Ectodermal cell (in vitro differentiated cells): ENCODE measurements around the gene BANK1. TPM values are rescaled to one million over a fixed set of nuclear protein-coding genes. Genes with fewer than 3 reads are reported as not detected.

Experiments used
- H3K27ac ChIP-seq: 2 replicates; pipeline ENCODE4 v1.7.0; 2013; ENCODE audit warnings: mild to moderate bottlenecking, low read depth, low read length; ENCODE audit not compliant: insufficient read depth, poor library complexity, severe bottlenecking
- H3K27me3 ChIP-seq: 2 replicates; pipeline ENCODE4 v1.7.0; 2013; ENCODE audit warnings: mild to moderate bottlenecking, low read length; ENCODE audit not compliant: insufficient read depth, control insufficient read depth, poor library complexity, severe bottlenecking
- H3K36me3 ChIP-seq: one replicate; pipeline ENCODE4 v1.7.0; 2013; ENCODE audit warnings: low read length; ENCODE audit not compliant: control insufficient read depth, insufficient read depth
- H3K4me1 ChIP-seq: one replicate; pipeline ENCODE4 v1.7.0; 2013; ENCODE audit warnings: low read length; ENCODE audit not compliant: control insufficient read depth, insufficient read depth
- H3K4me3 ChIP-seq: 2 replicates; pipeline ENCODE4 v1.7.0; 2013; ENCODE audit warnings: low read depth, low read length, control low read depth; ENCODE audit not compliant: insufficient read depth
- H3K9me3 ChIP-seq: 2 replicates; pipeline ENCODE4 v1.7.0; 2013; ENCODE audit warnings: mild to moderate bottlenecking, low read length, moderate library complexity; ENCODE audit not compliant: control insufficient read depth
- WGBS, 2 experiments: methylation state at CpG; one replicate each; pipeline ENCODE4 v1.1.7; 2013; ENCODE audit warnings: missing lambda C conversion rate in 2 of 2; 5-methylcytosine and 5-hydroxymethylcytosine counted together
- polyA plus RNA-seq, 4 experiments: library from polyadenylated mRNA; stranded (reverse); fragments of 50-300 nt; gene quantifications; one replicate each; pipeline ENCODE4 v1.2.3, GENCODE V29; 2013

BANK1 gene
- 0.80 TPM for polyA plus RNA-seq (2013, experiment 1 of 4)
- polyA plus RNA-seq (2013, experiment 2 of 4), result 0.28 TPM
- polyA plus RNA-seq (2013, experiment 3 of 4), result 0.53 TPM
- polyA plus RNA-seq (2013, experiment 4 of 4), result 0.32 TPM

- Histone ChIP-seq H3K9me3 (no peaks in the 10 kb centered on the region), H3K36me3 (no peaks in the 10 kb centered on the region), H3K4me1 (peaks cover 4% of the 10 kb centered on the region), H3K27me3 (no peaks in the 10 kb centered on the region), H3K27ac (no peak within 1 kb of the TSS), H3K4me3 (peak within 1 kb of the TSS; percentile 39)
- WGBS, 2 experiments, result 21 to 26% methylated on average over 44 of the region's 44 CpGs
Measured at GRCh38 chr4:101790521-101791181, at the start of gene BANK1. Gene BANK1, plus strand, starts transcription at chr4:101790730. Its CDS starts 151 bp downstream, at chr4:101790881.

- Histone ChIP-seq H3K4me1 (no peaks in the 10 kb centered on the region), H3K36me3 (no peaks in the 10 kb centered on the region), H3K27ac (no peak overlapping the region), H3K9me3 (no peaks in the 10 kb centered on the region), H3K27me3 (no peaks in the 10 kb centered on the region), H3K4me3 (no peak overlapping the region)
- 33% methylated on average over 2 of the region's 2 CpGs; no CpG with 5 or more reads in 1 of the 2 experiments for WGBS, 2 experiments
Measured at GRCh38 chr4:101753721-101754120, 36.8 kb upstream of the BANK1 start.

- no peaks in the 10 kb centered on the region for H3K4me1 ChIP-seq
- no peaks in the 10 kb centered on the region for H3K36me3 ChIP-seq
- no peak overlapping the region for H3K27ac ChIP-seq
- WGBS, 2 experiments, result 0 to 50% methylated on average over 1 to 2 of the region's 2 CpGs
- H3K4me3 ChIP-seq, result no peak overlapping the region
- no peaks in the 10 kb centered on the region for H3K9me3 ChIP-seq
- no peaks in the 10 kb centered on the region for H3K27me3 ChIP-seq
Measured at GRCh38 chr4:101756181-101756580, 34.3 kb upstream of the BANK1 start.

DNA sequence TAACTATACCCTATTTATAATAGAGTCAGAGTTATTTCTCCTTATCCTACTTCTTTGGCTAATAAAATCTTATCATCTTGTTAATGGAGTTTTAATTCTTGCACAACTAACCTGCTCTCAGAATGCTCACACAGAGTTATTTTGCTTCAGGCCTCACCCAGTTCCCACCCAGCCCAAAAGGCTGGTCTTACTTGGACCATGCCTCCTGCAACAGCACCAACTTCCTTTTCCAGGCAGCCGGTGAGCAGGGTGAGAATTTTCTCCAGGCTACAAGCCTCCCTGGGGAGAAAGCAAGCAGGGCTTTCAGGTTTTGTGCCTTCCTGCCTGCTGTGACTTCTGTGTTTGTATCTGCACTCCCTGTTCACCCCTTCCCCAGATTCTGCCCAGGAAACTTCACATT is 29.1 kb upstream of the BANK1 start:
- WGBS, 2 experiments, result 29 to 45% methylated on average over 1 of the region's 1 CpG
- Histone ChIP-seq H3K27ac (no peak overlapping the region), H3K36me3 (no peaks in the 10 kb centered on the region), H3K4me1 (no peaks in the 10 kb centered on the region), H3K9me3 (no peaks in the 10 kb centered on the region), H3K27me3 (no peaks in the 10 kb centered on the region), H3K4me3 (no peak overlapping the region)

DNA sequence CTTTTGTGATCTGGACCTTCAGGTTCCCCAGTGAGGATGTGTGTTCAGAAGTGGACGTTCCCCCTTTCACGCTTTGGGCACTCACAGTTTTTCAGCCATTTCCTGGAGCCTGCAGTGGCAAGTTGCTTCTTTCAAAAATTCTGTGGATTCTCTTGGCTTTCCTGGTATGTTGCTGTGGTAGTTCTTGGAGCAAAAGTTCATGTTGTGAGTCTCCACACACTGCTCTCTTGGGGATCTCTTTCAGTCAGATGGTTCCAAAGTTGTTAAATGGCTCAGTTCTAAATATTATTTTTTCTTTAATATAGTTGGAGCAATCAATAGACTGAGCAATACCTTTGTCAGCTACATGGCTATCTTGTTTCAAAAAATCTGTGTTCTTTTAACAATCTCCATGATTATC is 28.5 kb upstream of the BANK1 start:
- H3K36me3 ChIP-seq, result no peaks in the 10 kb centered on the region
- H3K27ac ChIP-seq, result no peak overlapping the region
- no peaks in the 10 kb centered on the region for H3K27me3 ChIP-seq
- WGBS, 2 experiments, result 90 to 94% methylated on average over 2 of the region's 2 CpGs
- no peak overlapping the region for H3K4me3 ChIP-seq
- H3K9me3 ChIP-seq, result no peaks in the 10 kb centered on the region
- H3K4me1 ChIP-seq, result no peaks in the 10 kb centered on the region

- H3K27ac ChIP-seq, result no peak overlapping the region
- no peaks in the 10 kb centered on the region for H3K36me3 ChIP-seq
- no peaks in the 10 kb centered on the region for H3K4me1 ChIP-seq
- H3K9me3 ChIP-seq, result no peaks in the 10 kb centered on the region
- no peaks in the 10 kb centered on the region for H3K27me3 ChIP-seq
- H3K4me3 ChIP-seq, result no peak overlapping the region
- 66 to 68% methylated on average over 2 of the region's 2 CpGs for whole genome bisulfite sequencing, 2 experiments
Measured at GRCh38 chr4:101762534-101762933, 28.0 kb upstream of the BANK1 start.

GRCh38 chr4:101763576-101763975 is 27.0 kb upstream of the BANK1 start:
- Histone ChIP-seq H3K27ac (no peak overlapping the region), H3K9me3 (no peaks in the 10 kb centered on the region), H3K27me3 (no peaks in the 10 kb centered on the region), H3K4me3 (no peak overlapping the region), H3K4me1 (no peaks in the 10 kb centered on the region), H3K36me3 (no peaks in the 10 kb centered on the region)
- 88 to 98% methylated on average over 1 of the region's 1 CpG for WGBS, 2 experiments

GRCh38 chr4:101774807-101775206 is 15.7 kb upstream of the BANK1 start:
- H3K36me3 ChIP-seq, result no peaks in the 10 kb centered on the region
- 85 to 88% methylated on average over 1 of the region's 1 CpG for WGBS, 2 experiments
- H3K27ac ChIP-seq, result no peak overlapping the region
- H3K27me3 ChIP-seq, result no peaks in the 10 kb centered on the region
- no peaks in the 10 kb centered on the region for H3K9me3 ChIP-seq
- no peak overlapping the region for H3K4me3 ChIP-seq
- H3K4me1 ChIP-seq, result no peaks in the 10 kb centered on the region

- no peaks in the 10 kb centered on the region for H3K27me3 ChIP-seq
- 93 to 100% methylated on average over 1 of the region's 1 CpG for WGBS, 2 experiments
- H3K9me3 ChIP-seq, result no peaks in the 10 kb centered on the region
- H3K4me1 ChIP-seq, result no peaks in the 10 kb centered on the region
- H3K36me3 ChIP-seq, result no peaks in the 10 kb centered on the region
- no peak overlapping the region for H3K27ac ChIP-seq
- no peak overlapping the region for H3K4me3 ChIP-seq
Measured at GRCh38 chr4:101777431-101777830, 13.1 kb upstream of the BANK1 start.

DNA sequence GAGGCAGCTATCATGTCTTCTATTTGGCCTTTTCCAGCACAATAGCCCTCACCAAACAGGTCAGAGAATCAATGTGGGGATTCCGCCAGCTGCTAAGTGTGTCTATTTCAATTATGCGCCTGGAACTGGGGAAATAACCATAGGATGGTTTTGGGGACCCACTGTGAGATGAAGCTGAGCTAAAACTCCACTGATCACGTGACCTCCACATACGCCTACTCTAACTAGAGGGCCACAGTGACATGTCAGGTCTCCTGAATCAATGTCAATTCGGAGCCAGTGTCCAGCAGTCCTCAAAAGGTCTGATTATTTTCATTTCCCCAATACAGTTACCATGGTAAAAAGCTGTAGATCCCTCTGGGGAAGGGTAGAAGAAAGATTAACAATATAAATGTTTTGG is 10.2 kb upstream of the BANK1 start:
- H3K27ac ChIP-seq, result no peak overlapping the region
- WGBS, 2 experiments, result 90 to 94% methylated on average over 4 to 5 of the region's 5 CpGs
- no peaks in the 10 kb centered on the region for H3K36me3 ChIP-seq
- no peaks in the 10 kb centered on the region for H3K27me3 ChIP-seq
- H3K4me3 ChIP-seq, result no peak overlapping the region
- peaks cover 2% of the 10 kb centered on the region for H3K4me1 ChIP-seq
- H3K9me3 ChIP-seq, result no peaks in the 10 kb centered on the region
